B cell (primary cell): Measurements from ENCODE around the gene PIGQ. TPM values are rescaled to one million over a fixed set of nuclear protein-coding genes. Genes with fewer than 3 reads are reported as not detected.

Experiments
- ATAC-seq: fragments of 200-7000 bp; cut with Tn5 transposase; one replicate; pipeline ENCODE4 v1.10.0; 2021; ENCODE audit warnings: low read depth, mild to moderate bottlenecking, moderate number of reproducible peaks, moderate library complexity
- CTCF ChIA-PET: fragments of 350-600 bp; sonication (Branson Sonifier 250); formaldehyde crosslinking; loops from one replicate; lab custom pipeline; 2021; ENCODE audit warnings: antibody characterized with exemption, inconsistent platforms; lab: Charles Lee
- POLR2A ChIA-PET: fragments of 350-600 bp; sonication (Branson Sonifier 250); formaldehyde crosslinking; loops from one replicate; lab custom pipeline; 2021; ENCODE audit warnings: antibody characterized with exemption; lab: Charles Lee
- DNase-seq: peaks from one replicate; pipeline ENCODE4 v3.0.0; 2013
- H2AFZ ChIP-seq: 2 replicates; pipeline ENCODE4 v1.6.1; 2012; ENCODE audit warnings: mild to moderate bottlenecking, low read depth, low read length; ENCODE audit not compliant: insufficient read depth, poor library complexity, severe bottlenecking
- H3K27ac ChIP-seq, 2 donors: 1 replicate in 1 of 2; 2 replicates in 1 of 2; pipeline ENCODE4 v1.5.1; 2012 to 2013; ENCODE audit warnings: low read length in 2 of 2, mild to moderate bottlenecking in 2 of 2, moderate library complexity in 1 of 2
- H3K27me3 ChIP-seq, 4 experiments: fragments of 200-600 bp in 1 of 4; sonication (generic) in 1 of 4; replicated peaks in 1 of 4; 1 replicate in 2 of 4; 2 replicates in 2 of 4; pipeline versions ENCODE4 v1.6.1 to v1.7.0; 2013 to 2016; ENCODE audit warnings: low read length in 3 of 4, mild to moderate bottlenecking in 2 of 4, mixed read lengths in 1 of 4, moderate library complexity in 1 of 4; ENCODE audit not compliant: insufficient read depth in 4 of 4, control insufficient read depth in 3 of 4; ENCODE audit errors: control extremely low read depth in 1 of 4
- H3K36me3 ChIP-seq, 2 experiments: replicated peaks in 1 of 2; 1 replicate in 1 of 2; 2 replicates in 1 of 2; pipeline versions ENCODE4 v1.6.1 to v1.7.1; 2013; ENCODE audit warnings: low read length in 1 of 2; ENCODE audit not compliant: insufficient read depth in 2 of 2, control insufficient read depth in 1 of 2; ENCODE audit errors: control extremely low read depth in 1 of 2, extremely low read depth in 1 of 2
- H3K4me1 ChIP-seq, 2 donors: fragments of 200-600 bp in 1 of 2; sonication (generic) in 1 of 2; 1 replicate in 1 of 2; 2 replicates in 1 of 2; pipeline versions ENCODE4 v1.5.1 to v1.6.1; 2013 to 2017; ENCODE audit warnings: low read length in 2 of 2; ENCODE audit not compliant: control insufficient read depth in 2 of 2, insufficient read depth in 2 of 2
- H3K4me2 ChIP-seq: replicated peaks from 2 replicates; pipeline ENCODE3; 2012; ENCODE audit warnings: mild to moderate bottlenecking, low read depth, low read length; ENCODE audit not compliant: poor library complexity, severe bottlenecking
- H3K4me3 ChIP-seq, 5 experiments: fragments of 200-600 bp in 1 of 5; sonication (generic) in 1 of 5; 1 replicate in 3 of 5; 2 replicates in 2 of 5; pipeline versions ENCODE4 v1.5.1 to v1.7.0; 2011 to 2016; ENCODE audit warnings: low read length in 4 of 5, mild to moderate bottlenecking in 4 of 5, low read depth in 2 of 5, control low read depth in 1 of 5, moderate library complexity in 1 of 5; ENCODE audit not compliant: insufficient read depth in 1 of 5; ENCODE audit errors: control extremely low read depth in 1 of 5, extremely low read depth in 1 of 5
- H3K79me2 ChIP-seq: fragments of 200-600 bp; sonication (generic); one replicate; pipeline ENCODE4 v1.6.0; 2016; ENCODE audit warnings: low read length; ENCODE audit not compliant: control insufficient read depth, insufficient read depth
- H3K9ac ChIP-seq: fragments of 200-600 bp; sonication (generic); 2 replicates; pipeline ENCODE4 v1.6.1; 2017; ENCODE audit warnings: mild to moderate bottlenecking, low read length, moderate library complexity
- H3K9me3 ChIP-seq, 3 donors: one replicate each; pipeline versions ENCODE4 v1.6.1 to v1.7.1; 2013; ENCODE audit warnings: low read length in 2 of 3; ENCODE audit not compliant: control insufficient read depth in 2 of 3, insufficient read depth in 1 of 3; ENCODE audit errors: control extremely low read depth in 1 of 3
- H4K20me1 ChIP-seq: 2 replicates; pipeline ENCODE4 v1.6.0; 2012; ENCODE audit warnings: mild to moderate bottlenecking, low read length; ENCODE audit not compliant: insufficient read depth, control insufficient read depth, poor library complexity, severe bottlenecking
- H3K27ac Mint-ChIP-seq: one replicate; pipeline ENCODE4 v1.8.0; 2021; ENCODE audit warnings: mixed read lengths
- H3K27me3 Mint-ChIP-seq: one replicate; pipeline ENCODE4 v1.8.0; 2021; ENCODE audit warnings: mixed read lengths
- H3K4me1 Mint-ChIP-seq: one replicate; pipeline ENCODE4 v1.8.0; 2021; ENCODE audit warnings: mixed read lengths
- H3K4me3 Mint-ChIP-seq: one replicate; pipeline ENCODE4 v1.8.0; 2021; ENCODE audit warnings: mixed read lengths
- H3K9me3 Mint-ChIP-seq: one replicate; pipeline ENCODE4 v1.8.0; 2022; ENCODE audit warnings: mixed read lengths; ENCODE audit not compliant: insufficient read depth
- CTCF ChIP-seq: fragments of 200-600 bp; IDR thresholded peaks from one replicate; pipeline ENCODE4 v1.8.0; 2022; ENCODE audit warnings: antibody characterized with exemption, mild to moderate bottlenecking
- EZH2 ChIP-seq: IDR thresholded peaks from 2 replicates; pipeline ENCODE4 v1.6.1; 2012; ENCODE audit warnings: borderline replicate concordance, low read depth, mild to moderate bottlenecking, moderate library complexity, low read length; ENCODE audit not compliant: insufficient read depth, poor library complexity, severe bottlenecking
- WGBS: methylation state at CpG from one replicate; pipeline ENCODE4 v1.1.5; 2013; ENCODE audit warnings: missing lambda C conversion rate; ENCODE audit not compliant: insufficient coverage; 5-methylcytosine and 5-hydroxymethylcytosine counted together
- intact Hi-C: fragments of 100-400 bp; cut with micrococcal nuclease; formaldehyde crosslinking; loops from one replicate; pipeline ENCODE4 v1.10.0; 2022
- polyA plus RNA-seq: library from polyadenylated mRNA; depleted of rRNA; stranded (reverse); fragments of >200 nt; gene quantifications from 2 replicates; pipeline ENCODE4 v1.2.3, GENCODE V29; 2012
- total RNA-seq, 2 donors: library from RNA; stranded (reverse); fragments of 120-200 nt in 1 of 2; gene quantifications; 1 replicate in 1 of 2; 2 replicates in 1 of 2; pipeline versions ENCODE4 v1.2.3 to v1.2.4, GENCODE V29; 2013 to 2022

PIGQ gene
- total and polyA plus RNA-seq, 2 donors (not counting 1 experiment from before 2014, with no cell fraction given) = 56.9 to 68.5 TPM

GRCh38 chr16:610513-611381 lies 41.0 kb downstream of the PIGQ start:
- POLR2A ChIA-PET = no interaction called here
- WGBS = 87% methylated on average over 27 of the region's 28 CpGs
- no peak overlapping the region for H3K27ac Mint-ChIP-seq
- peaks cover 0 to 9% (median 5%) of the 10 kb centered on the region in 3 donors for H3K9me3 ChIP-seq
- no peaks in the 10 kb centered on the region for H3K36me3 ChIP-seq
- intact Hi-C loops = loop anchor here (2.0 kb wide), 1 partner anchor 32 kb away; no protein-coding TSS in a partner anchor
- H3K4me2 ChIP-seq = no peak overlapping the region
- H3K4me1 ChIP-seq = peaks cover 0 to 3% of the 10 kb centered on the region in 2 donors
- no peaks in the 10 kb centered on the region for H3K9me3 Mint-ChIP-seq
- peak; percentile 63 for DNase-seq
- H3K4me3 Mint-ChIP-seq = no peak overlapping the region
- no peak overlapping the region for H3K27ac ChIP-seq
- no peaks in the 10 kb centered on the region for H3K27me3 Mint-ChIP-seq
- no peaks in the 10 kb centered on the region for H3K27me3 ChIP-seq
- ATAC-seq = peak; percentile 39
- no peak overlapping the region for H3K4me3 ChIP-seq
- H3K79me2 ChIP-seq = peaks cover 59% of the 10 kb centered on the region
- H2AFZ ChIP-seq = no peak overlapping the region
- H3K9ac ChIP-seq = no peak overlapping the region
- TF ChIP-seq EZH2 (no peak), CTCF (peak; percentile 72)
- peaks cover 52% of the 10 kb centered on the region for H4K20me1 ChIP-seq
- H3K4me1 Mint-ChIP-seq = peaks cover 17% of the 10 kb centered on the region
- CTCF ChIA-PET = interaction anchor here (1.0 to 1.6 kb wide), 4 partner anchors 9 to 26 kb away, joined by 3 to 4 read pairs (median 4); partner anchors contain the start of gene METTL26

- DNase-seq = no peak
- ATAC-seq = no peak
- H2AFZ ChIP-seq = no peak overlapping the region
- Mint-ChIP-seq H3K9me3 (no peaks in the 10 kb centered on the region), H3K27ac (no peak overlapping the region), H3K27me3 (no peaks in the 10 kb centered on the region), H3K4me3 (no peak overlapping the region), H3K4me1 (peaks cover 12% of the 10 kb centered on the region)
- peaks cover 30% of the 10 kb centered on the region for H3K79me2 ChIP-seq
- peaks cover 0 to 3% of the 10 kb centered on the region in 2 donors for H3K4me1 ChIP-seq
- no peak overlapping the region for H3K4me3 ChIP-seq
- WGBS = 68% methylated on average over 12 of the region's 13 CpGs
- no peaks in the 10 kb centered on the region for H3K9me3 ChIP-seq
- H3K4me2 ChIP-seq = no peak overlapping the region
- no peaks in the 10 kb centered on the region for H3K36me3 ChIP-seq
- H4K20me1 ChIP-seq = peaks cover 29% of the 10 kb centered on the region
- H3K27me3 ChIP-seq = no peaks in the 10 kb centered on the region
- intact Hi-C loops = no loop called here
- TF ChIP-seq CTCF (no peak), EZH2 (no peak)
- ChIA-PET POLR2A (no interaction called here), CTCF (no interaction called here)
- H3K9ac ChIP-seq = no peak overlapping the region
- H3K27ac ChIP-seq = no peak overlapping the region
Measured at GRCh38 chr16:615122-615521, 45.4 kb downstream of the PIGQ start.
